Heart left ventricle (tissue), 16 donors: ENCODE measurements around the gene PTK7. TPM values are rescaled to one million over a fixed set of nuclear protein-coding genes. Genes with fewer than 3 reads are reported as not detected.
A peak's percentile ranks its signal among the peaks of the same experiment; 100 is the strongest.

Experiments
- ATAC-seq, 4 donors: fragments of 200-7000 bp; cut with Tn5 transposase; one replicate each; pipeline ENCODE4 v1.9.1; 2020 to 2022; ENCODE audit warnings: moderate library complexity in 4 of 4, mild to moderate bottlenecking in 3 of 4, moderate number of reproducible peaks in 1 of 4
- DNase-seq, 5 donors: peaks; one replicate each; pipeline ENCODE4 v3.0.0-alpha.2; 2020
- H3K27ac ChIP-seq, 12 donors: fragments of 200-600 bp; sonication (generic) in 4 of 12; one replicate each; pipeline versions ENCODE4 v1.5.0 to v1.8.0; 2016 to 2022; ENCODE audit warnings: mild to moderate bottlenecking in 2 of 12
- H3K27me3 ChIP-seq, 9 donors: fragments of 200-600 bp; sonication (generic) in 2 of 9; one replicate each; pipeline versions ENCODE4 v1.5.1 to v1.8.0; 2016 to 2022; ENCODE audit warnings: mild to moderate bottlenecking in 3 of 9
- H3K36me3 ChIP-seq, 9 donors: fragments of 200-600 bp; sonication (generic) in 2 of 9; one replicate each; pipeline versions ENCODE4 v1.5.0 to v1.8.0; 2018 to 2022; ENCODE audit warnings: mild to moderate bottlenecking in 2 of 9
- H3K4me1 ChIP-seq, 12 donors: fragments of 200-600 bp; sonication (generic) in 4 of 12; one replicate each; pipeline versions ENCODE4 v1.5.0 to v1.8.0; 2016 to 2022; ENCODE audit warnings: mild to moderate bottlenecking in 3 of 12
- H3K4me3 ChIP-seq, 12 donors: fragments of 200-600 bp; sonication (generic) in 4 of 12; one replicate each; pipeline versions ENCODE4 v1.5.0 to v1.8.0; 2017 to 2022; ENCODE audit warnings: mild to moderate bottlenecking in 9 of 12, moderate library complexity in 4 of 12
- H3K9me3 ChIP-seq, 12 donors: fragments of 200-600 bp; sonication (generic) in 4 of 12; one replicate each; pipeline versions ENCODE4 v1.5.0 to v1.8.0; 2016 to 2022; ENCODE audit warnings: mild to moderate bottlenecking in 1 of 12
- CTCF ChIP-seq, 12 donors: fragments of 200-600 bp; sonication (generic) in 4 of 12; IDR thresholded peaks; one replicate each; pipeline versions ENCODE4 v1.5.0 to v1.8.0; 2018 to 2022; ENCODE audit warnings: antibody characterized with exemption in 12 of 12, mild to moderate bottlenecking in 5 of 12
- POLR2A ChIP-seq, 2 donors: fragments of 450-650 bp; IDR thresholded peaks; one replicate each; pipeline ENCODE4 v1.6.1; 2017; ENCODE audit warnings: antibody characterized with exemption in 2 of 2, mild to moderate bottlenecking in 2 of 2, moderate library complexity in 2 of 2
- WGBS, 4 donors: extraction: QIAGEN DNeasy Blood & Tissue Kit in 2 of 4; methylation state at CpG; one replicate each; pipeline versions ENCODE4 v1.1.5 to v1.1.7; 2013 to 2018; 5-methylcytosine and 5-hydroxymethylcytosine counted together
- intact Hi-C, 10 donors: fragments of 100-400 bp; cut with DNase I; formaldehyde crosslinking; loops; one replicate each; pipeline versions ENCODE4 v1.11.1 to v1.14.2; 2022
- polyA plus RNA-seq, 2 donors: library from polyadenylated mRNA; stranded (reverse); fragments of 200-250 nt; gene quantifications; one replicate each; pipeline ENCODE4 v1.2.3, GENCODE V29; 2013
- total RNA-seq, 9 donors: library from RNA; depleted of rRNA in 2 of 9; stranded (reverse); fragments of >200 nt in 2 of 9; fragmentation: NEBNext Ultra II Directional in 3 of 9; extraction: Animal tissue kit (Norgen Biotek cat#: 25700) in 3 of 9; gene quantifications; one replicate each; pipeline versions ENCODE4 v1.1.0 to v1.2.4, GENCODE V29; 2016 to 2023
- donor health status: ischemic (EF 13 %, LVEDD 7.1; RV severe dilation, severe dysfunction).
- donor health status: healthy with polysubstance abuse.
- donor health status: DM: no; HTN: yes; CAD: no.
- donor health status: DM: no; HTN: no; CAD: no.
- donor health status: ischemic (EF 25% LVEDD 6.9; RV normal size, moderate dysfunction).
- donor health status: ischemic (EF 25% LVEDD 5.7; RV mildly dilated, moderate dysfunction).
- donor health status: healthy.
- donor health status: DM: yes; HTN: yes; CAD: no.
- donor health status: ischemic (EF 35%, LVEDD 5.7; RV mildly dilated, moderate dysfunction).
- donor health status: nonischemic (EF 11% LVEDD 7.7; RV severe dilation, severe dysfunction).
- donor health status: DM: yes; HTN: yes; CAD: no.
- donor health status: PGD.
- donor health status: ischemic (EF 29% LVEDD 5.4; RV normal size, mild dysfunction).
- donor health status: nonischemic (EF 23%, LVEDD 6.1; RV moderate dilation, normal function).

The PTK7 gene
- total and polyA plus RNA-seq, 11 donors = 1.4 to 10.4 (median 1.9) TPM

DNA sequence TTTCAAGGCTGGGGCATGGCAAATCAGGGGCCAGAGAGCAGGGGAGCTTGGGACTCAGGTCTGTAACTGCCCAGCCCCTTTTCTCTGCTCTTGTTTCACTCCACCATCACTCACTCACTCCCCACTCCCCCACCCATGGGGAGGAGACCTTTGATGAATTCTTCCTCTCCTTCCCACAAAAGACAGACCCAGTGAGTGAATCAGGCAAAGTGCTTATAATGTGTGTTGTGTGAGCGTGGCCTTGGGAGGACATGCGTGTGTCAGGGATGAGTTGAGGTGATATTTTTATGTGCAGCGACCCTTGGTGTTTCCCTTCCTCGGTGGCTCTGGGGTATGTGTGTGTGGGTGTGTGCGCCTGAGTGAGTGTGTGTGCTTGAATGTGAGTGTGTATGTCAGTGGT is 104.9 kb downstream of the PTK7 start:
- DNase-seq (peak in 1 of 5 donors; percentile 22), ATAC-seq (no peak)
- no peaks in the 10 kb centered on the region for H3K9me3 ChIP-seq
- TF ChIP-seq POLR2A (IDR thresholded peaks at IDR 0.05) = no peak
- no peak for TF ChIP-seq CTCF (IDR thresholded peaks at IDR 0.05)
- intact Hi-C loops = loop anchor here in 2 of 10 donors (5.0 to 10.0 kb wide), 2 partner anchors 46 to 174 kb away; partner anchors contain the start of gene DNPH1 (in 1 of the 2)
- H3K4me3 ChIP-seq = no peak overlapping the region
- H3K36me3 ChIP-seq = peaks cover 0 to 65% (median 59%) of the 10 kb centered on the region in 9 donors
- no peaks in the 10 kb centered on the region for H3K27me3 ChIP-seq
- H3K27ac ChIP-seq = peak overlapping the region in 1 of 12 donors; percentile 85
- H3K4me1 ChIP-seq = peaks cover 4 to 32% (median 18%) of the 10 kb centered on the region in 12 donors
- WGBS, 4 donors = 66 to 80% (median 68%) methylated on average over 5 of the region's 5 CpGs

DNA sequence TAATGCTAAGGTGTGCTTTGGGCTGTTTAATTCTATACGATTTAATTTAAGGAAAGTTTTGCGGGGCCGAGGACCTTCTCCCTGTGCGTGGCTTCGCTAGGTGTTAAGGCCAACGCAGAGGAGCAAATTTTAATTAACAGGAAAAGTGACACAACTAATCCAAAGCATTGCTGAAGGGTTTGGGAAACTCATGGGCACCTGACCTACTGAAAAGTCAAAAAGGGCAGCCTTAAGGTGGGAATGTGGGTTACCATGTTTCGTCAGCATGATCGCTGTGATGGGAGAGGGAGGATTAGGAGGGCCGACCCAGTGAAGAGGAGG is 105.5 kb downstream of the PTK7 start:
- WGBS, 4 donors = 40 to 47% (median 42%) methylated on average over 9 of the region's 9 CpGs
- H3K9me3 ChIP-seq = no peaks in the 10 kb centered on the region
- ATAC-seq (no peak), DNase-seq (no peak)
- TF ChIP-seq POLR2A (IDR thresholded peaks at IDR 0.05) (no peak), CTCF (IDR thresholded peaks at IDR 0.05) (no peak)
- peak overlapping the region; percentile 16 to 85 (median 70) for H3K27ac ChIP-seq
- H3K27me3 ChIP-seq = no peaks in the 10 kb centered on the region
- H3K4me3 ChIP-seq = peak overlapping the region; percentile 47 to 94 (median 82)
- intact Hi-C loops = loop anchor here in 2 of 10 donors (5.0 to 10.0 kb wide), 2 partner anchors 46 to 173 kb away; partner anchors contain the start of gene DNPH1 (in 1 of the 2)
- H3K4me1 ChIP-seq = peaks cover 4 to 29% (median 17%) of the 10 kb centered on the region in 12 donors
- H3K36me3 ChIP-seq = peaks cover 0 to 65% (median 59%) of the 10 kb centered on the region in 9 donors

GRCh38 chr6:43181942-43182860 is 106.1 kb downstream of the PTK7 start, which contains the start of gene CUL9:
CUL9 (plus strand) TSS chr6:43182196; CDS start chr6:43184311, 2,115 bp downstream.
- intact Hi-C loops = loop anchor here in 2 of 10 donors (5.0 to 10.0 kb wide), 2 partner anchors 45 to 173 kb away; partner anchors contain the start of gene DNPH1 (in 1 of the 2)
- H3K9me3 ChIP-seq = no peaks in the 10 kb centered on the region
- 1% methylated on average over 41 to 51 of the region's 51 CpGs for WGBS, 4 donors
- H3K4me3 ChIP-seq = peak within 1 kb of the TSS; percentile 47 to 94 (median 82)
- TF ChIP-seq POLR2A (IDR thresholded peaks at IDR 0.05) (peak in 1 of 2 donors; percentile 72), CTCF (IDR thresholded peaks at IDR 0.05) (no peak)
- peak; percentile 88 to 99 (median 98) for ATAC-seq
- H3K27me3 ChIP-seq = no peaks in the 10 kb centered on the region
- H3K27ac ChIP-seq = peak within 1 kb of the TSS; percentile 16 to 85 (median 70)
- DNase-seq = peak; percentile 88 to 94 (median 90)
- peaks cover 4 to 29% (median 17%) of the 10 kb centered on the region in 12 donors for H3K4me1 ChIP-seq
- H3K36me3 ChIP-seq = peaks cover 0 to 65% (median 59%) of the 10 kb centered on the region in 9 donors

GRCh38 chr6:43183441-43183840 is 107.3 kb downstream of the PTK7 start:
- peak overlapping the region in 2 of 12 donors; percentile 85 to 89 for H3K4me3 ChIP-seq
- H3K27ac ChIP-seq = no peak overlapping the region
- intact Hi-C loops = loop anchor here in 2 of 10 donors (5.0 to 10.0 kb wide), 2 partner anchors 44 to 171 kb away; partner anchors contain the start of gene DNPH1 (in 1 of the 2)

More at GRCh38 chr6:43183441-43183840, 107.3 kb downstream of the PTK7 start:
- Histone ChIP-seq H3K27me3 (no peaks in the 10 kb centered on the region), H3K9me3 (no peaks in the 10 kb centered on the region), H3K36me3 (peaks cover 0 to 65% (median 59%) of the 10 kb centered on the region in 9 donors), H3K4me1 (peaks cover 4 to 29% (median 17%) of the 10 kb centered on the region in 12 donors)
- no peak for DNase-seq
- 95 to 98% (median 97%) methylated on average over 4 of the region's 4 CpGs for WGBS, 4 donors
- TF ChIP-seq POLR2A (IDR thresholded peaks at IDR 0.05) (no peak), CTCF (IDR thresholded peaks at IDR 0.05) (no peak)
- no peak for ATAC-seq
